Upper lobe of right lung (tissue), 1 donor: ENCODE data around the gene PIK3C3. TPM values are rescaled to one million over a fixed set of nuclear protein-coding genes. Genes with fewer than 3 reads are reported as not detected.
"Not testable (repeated sequence)": the region's sequence is repeated elsewhere in the genome, so short reads cannot be mapped to it uniquely, and the experiment has no call there.

Experiments
- ATAC-seq: fragments of 200-7000 bp; cut with Tn5 transposase; one replicate; pipeline ENCODE4 v1.9.1; 2020; ENCODE audit warnings: mild to moderate bottlenecking, moderate library complexity
- DNase-seq: peaks from one replicate; pipeline ENCODE4 v3.0.0-alpha.2; 2020
- H3K27ac ChIP-seq: fragments of 200-600 bp; one replicate; pipeline ENCODE4 v1.8.0; 2022
- H3K27me3 ChIP-seq: fragments of 200-600 bp; one replicate; pipeline ENCODE4 v1.8.0; 2022; ENCODE audit warnings: mild to moderate bottlenecking
- H3K36me3 ChIP-seq: fragments of 200-600 bp; one replicate; pipeline ENCODE4 v1.8.0; 2022
- H3K4me1 ChIP-seq: fragments of 200-600 bp; one replicate; pipeline ENCODE4 v1.8.0; 2022
- H3K4me3 ChIP-seq: fragments of 200-600 bp; one replicate; pipeline ENCODE4 v1.8.0; 2022; ENCODE audit warnings: mild to moderate bottlenecking
- H3K9me3 ChIP-seq: fragments of 200-600 bp; one replicate; pipeline ENCODE4 v1.8.0; 2022
- CTCF ChIP-seq: fragments of 200-600 bp; IDR thresholded peaks from one replicate; pipeline ENCODE4 v1.8.0; 2022; ENCODE audit warnings: antibody characterized with exemption
- intact Hi-C: fragments of 100-400 bp; cut with DNase I; formaldehyde crosslinking; loops from one replicate; pipeline ENCODE4 v1.11.0; 2022
- total RNA-seq: library from RNA; stranded (reverse); fragmentation: NEBNext Ultra II Directional; extraction: Animal tissue kit (Norgen Biotek cat#: 25700); gene quantifications from one replicate; pipeline ENCODE4 v1.2.1, GENCODE V29; 2021
- donor health status: DM: no; HTN: yes; CAD: no; lungs with severe emphysema.

PIK3C3 gene
- total RNA-seq, 1 donor from 2014 or later, result 54.2 TPM

- H3K4me3 ChIP-seq, result no peak overlapping the region
- H3K27me3 ChIP-seq, result no peaks in the 10 kb centered on the region
- no peaks in the 10 kb centered on the region for H3K9me3 ChIP-seq
- no peak for TF ChIP-seq CTCF
- DNase-seq (no peak), ATAC-seq (no peak)
- H3K4me1 ChIP-seq, result no peaks in the 10 kb centered on the region
- intact Hi-C loops, result no loop called here
- H3K36me3 ChIP-seq, result no peaks in the 10 kb centered on the region
- no peak overlapping the region for H3K27ac ChIP-seq
These were observed 150.4 kb downstream of the PIK3C3 start for GRCh38 chr18:42105394-42105793.

- Histone ChIP-seq H3K4me1 (no peaks in the 10 kb centered on the region), H3K9me3 (no peaks in the 10 kb centered on the region), H3K27me3 (no peaks in the 10 kb centered on the region), H3K36me3 (no peaks in the 10 kb centered on the region), H3K27ac (no peak overlapping the region), H3K4me3 (no peak overlapping the region)
- no peak for TF ChIP-seq CTCF
- ATAC-seq (no peak), DNase-seq (no peak)
- intact Hi-C loops, result no loop called here
These were observed 151.8 kb downstream of the PIK3C3 start for GRCh38 chr18:42106784-42107183.

- no peak for ATAC-seq
- Histone ChIP-seq H3K4me3 (no peak overlapping the region), H3K9me3 (no peaks in the 10 kb centered on the region), H3K36me3 (no peaks in the 10 kb centered on the region), H3K4me1 (no peaks in the 10 kb centered on the region), H3K27ac (no peak overlapping the region), H3K27me3 (no peaks in the 10 kb centered on the region)
- no peak for DNase-seq
- intact Hi-C loops, result no loop called here
- TF ChIP-seq CTCF, result no peak
These were observed 152.3 kb downstream of the PIK3C3 start for GRCh38 chr18:42107287-42107686.

- intact Hi-C loops, result no loop called here
- Histone ChIP-seq H3K4me1 (no peaks in the 10 kb centered on the region), H3K4me3 (no peak overlapping the region), H3K27ac (no peak overlapping the region), H3K9me3 (no peaks in the 10 kb centered on the region), H3K27me3 (no peaks in the 10 kb centered on the region), H3K36me3 (no peaks in the 10 kb centered on the region)
- TF ChIP-seq CTCF, result no peak
- DNase-seq, result no peak
- ATAC-seq, result no peak
These were observed 152.8 kb downstream of the PIK3C3 start for GRCh38 chr18:42107691-42108450.

- H3K27ac ChIP-seq, H3K9me3 ChIP-seq, intact Hi-C loops, H3K36me3 ChIP-seq, H3K27me3 ChIP-seq, H3K4me3 ChIP-seq, DNase-seq, ATAC-seq: not testable (repeated sequence)
- peaks cover 11% of the 10 kb centered on the region for H3K4me1 ChIP-seq
These were observed 157.1 kb downstream of the PIK3C3 start for GRCh38 chr18:42112147-42112546.

GRCh38 chr18:42112657-42113420 is 157.8 kb downstream of the PIK3C3 start:
- Histone ChIP-seq H3K36me3 (no peaks in the 10 kb centered on the region), H3K27me3 (no peaks in the 10 kb centered on the region), H3K9me3 (no peaks in the 10 kb centered on the region), H3K27ac (no peak overlapping the region), H3K4me3 (no peak overlapping the region), H3K4me1 (peaks cover 11% of the 10 kb centered on the region)
- intact Hi-C loops, result no loop called here
- no peak for TF ChIP-seq CTCF
- ATAC-seq (no peak), DNase-seq (no peak)
